Smooth muscle cell (in vitro differentiated cells): ENCODE measurements around the gene SPPL3. TPM values are rescaled to one million over a fixed set of nuclear protein-coding genes. Genes with fewer than 3 reads are reported as not detected.
"Not testable (repeated sequence)": the region's sequence is repeated elsewhere in the genome, so short reads cannot be mapped to it uniquely, and the experiment has no call there.

ENCODE experiments used
- DNase-seq: peaks from one replicate; lab custom pipeline; 2025; ENCODE audit not compliant: unreplicated experiment; lab: John Stamatoyannopoulos, UW
- H2AFZ ChIP-seq: fragments of 200-600 bp; sonication (generic); 2 replicates; pipeline ENCODE4 v1.6.0; 2016; ENCODE audit warnings: antibody characterized with exemption, low read depth, mild to moderate bottlenecking
- H3F3A ChIP-seq: fragments of 200-600 bp; sonication (generic); 2 replicates; pipeline ENCODE4 v1.6.0; 2017; ENCODE audit warnings: antibody characterized with exemption, low read depth
- H3K27ac ChIP-seq: fragments of 200-600 bp; sonication (generic); 2 replicates; pipeline ENCODE4 v1.5.1; 2016; ENCODE audit warnings: low read depth, mild to moderate bottlenecking
- H3K27me3 ChIP-seq: fragments of 200-600 bp; sonication (generic); 2 replicates; pipeline ENCODE4 v1.6.1; 2016; ENCODE audit warnings: low read depth, mild to moderate bottlenecking
- H3K36me3 ChIP-seq: fragments of 200-600 bp; sonication (generic); 2 replicates; pipeline ENCODE4 v1.5.1; 2016; ENCODE audit warnings: low read depth
- H3K4me1 ChIP-seq: fragments of 200-600 bp; sonication (generic); 2 replicates; pipeline ENCODE4 v1.5.1; 2016; ENCODE audit warnings: low read depth
- H3K4me2 ChIP-seq: fragments of 200-600 bp; sonication (generic); 2 replicates; pipeline ENCODE4 v1.6.0; 2016; ENCODE audit warnings: mild to moderate bottlenecking
- H3K4me3 ChIP-seq: fragments of 200-600 bp; sonication (generic); 2 replicates; pipeline ENCODE4 v1.5.1; 2016; ENCODE audit warnings: mild to moderate bottlenecking
- H3K79me2 ChIP-seq: fragments of 200-600 bp; sonication (generic); 2 replicates; pipeline ENCODE4 v1.6.0; 2016; ENCODE audit warnings: low read depth, mild to moderate bottlenecking
- H3K9ac ChIP-seq: fragments of 200-600 bp; sonication (generic); 2 replicates; pipeline ENCODE4 v1.6.0; 2016; ENCODE audit warnings: low read depth
- H3K9me3 ChIP-seq: fragments of 200-600 bp; sonication (generic); replicated peaks from 2 replicates; pipeline ENCODE4 v1.5.1; 2016; ENCODE audit warnings: low read depth
- H4K20me1 ChIP-seq: fragments of 200-600 bp; sonication (generic); 2 replicates; pipeline ENCODE4 v1.6.0; 2016; ENCODE audit warnings: low read depth
- WGBS: methylation state at CpG from one replicate; pipeline ENCODE4 v1.1.7; 2016; ENCODE audit warnings: low lambda C conversion rate; 5-methylcytosine and 5-hydroxymethylcytosine counted together
- polyA plus RNA-seq: library from polyadenylated mRNA; unstranded; fragments of >200 nt; fragmentation: Nextera tagmentation; extraction: Ambion mirVana; gene quantifications from 2 replicates; pipeline ENCODE4 v1.2.1, GENCODE V29; 2016
- total RNA-seq: library from RNA; depleted of rRNA; stranded (reverse); fragments of >200 nt; gene quantifications from 2 replicates; pipeline ENCODE4 v1.2.3, GENCODE V29; 2014
- TF ChIP-seq, protein P1 (sequence below): fragments of 200-600 bp; sonication (generic); IDR thresholded peaks from 2 replicates; pipeline ENCODE4 v1.5.1; 2017; ENCODE audit warnings: borderline replicate concordance, mild to moderate bottlenecking, antibody characterized with exemption; ENCODE audit not compliant: insufficient read depth, poor library complexity, severe bottlenecking

Gene SPPL3, protein sequence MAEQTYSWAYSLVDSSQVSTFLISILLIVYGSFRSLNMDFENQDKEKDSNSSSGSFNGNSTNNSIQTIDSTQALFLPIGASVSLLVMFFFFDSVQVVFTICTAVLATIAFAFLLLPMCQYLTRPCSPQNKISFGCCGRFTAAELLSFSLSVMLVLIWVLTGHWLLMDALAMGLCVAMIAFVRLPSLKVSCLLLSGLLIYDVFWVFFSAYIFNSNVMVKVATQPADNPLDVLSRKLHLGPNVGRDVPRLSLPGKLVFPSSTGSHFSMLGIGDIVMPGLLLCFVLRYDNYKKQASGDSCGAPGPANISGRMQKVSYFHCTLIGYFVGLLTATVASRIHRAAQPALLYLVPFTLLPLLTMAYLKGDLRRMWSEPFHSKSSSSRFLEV
- total RNA-seq (14.7 and 27.0 TPM in 2 replicates), polyA plus RNA-seq (22.5 and 41.1 TPM in 2 replicates)

DNA sequence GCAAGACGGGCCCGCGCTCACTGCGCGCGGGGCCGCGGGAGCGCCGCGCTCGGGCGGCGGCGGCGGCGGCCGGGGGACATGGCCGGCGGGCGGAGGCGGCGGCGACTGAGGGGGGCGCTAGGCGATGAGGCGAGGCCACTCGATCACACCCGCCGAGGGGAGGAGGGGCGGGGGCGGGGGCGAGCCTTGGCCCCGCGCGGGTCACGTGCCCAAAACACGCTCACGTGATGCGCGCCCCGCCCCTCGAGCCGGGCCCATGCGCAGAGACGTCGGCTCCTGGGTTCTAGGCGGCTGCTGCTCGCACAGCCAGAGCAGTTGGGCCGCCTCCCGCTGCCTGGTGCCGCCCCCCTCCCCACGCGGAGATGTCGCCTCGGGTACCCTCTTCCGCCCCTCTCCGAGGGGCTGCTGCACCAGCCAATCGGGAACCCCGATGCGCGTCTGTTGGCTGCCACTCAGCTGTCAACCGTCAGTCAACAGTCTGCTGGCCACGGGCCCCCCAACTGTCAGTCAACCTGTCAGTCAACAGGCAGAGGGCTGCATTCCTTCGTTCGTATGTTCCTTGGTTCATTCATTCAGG, at the start of gene SPPL3:
Gene SPPL3, minus strand, starts transcription at position 162 of the 577 bp plus-strand sequence. CDS start 491 bp downstream, outside the sequence.
- Histone ChIP-seq H3K27me3 (no peaks in the 10 kb centered on the region), H3K4me1 (peaks cover 10% of the 10 kb centered on the region), H3K79me2 (peaks cover 44% of the 10 kb centered on the region), H3K36me3 (no peaks in the 10 kb centered on the region), H2AFZ (peak within 1 kb of the TSS; percentile 98), H3K27ac (no peak within 1 kb of the TSS), H3F3A (peaks cover 9% of the 10 kb centered on the region), H3K9ac (peak within 1 kb of the TSS; percentile 78), H3K4me3 (peak within 1 kb of the TSS; percentile 96), H3K4me2 (peak within 1 kb of the TSS; percentile 97), H4K20me1 (peaks cover 41% of the 10 kb centered on the region), H3K9me3 (no peaks in the 10 kb centered on the region)
- TF ChIP-seq, protein P1, sequence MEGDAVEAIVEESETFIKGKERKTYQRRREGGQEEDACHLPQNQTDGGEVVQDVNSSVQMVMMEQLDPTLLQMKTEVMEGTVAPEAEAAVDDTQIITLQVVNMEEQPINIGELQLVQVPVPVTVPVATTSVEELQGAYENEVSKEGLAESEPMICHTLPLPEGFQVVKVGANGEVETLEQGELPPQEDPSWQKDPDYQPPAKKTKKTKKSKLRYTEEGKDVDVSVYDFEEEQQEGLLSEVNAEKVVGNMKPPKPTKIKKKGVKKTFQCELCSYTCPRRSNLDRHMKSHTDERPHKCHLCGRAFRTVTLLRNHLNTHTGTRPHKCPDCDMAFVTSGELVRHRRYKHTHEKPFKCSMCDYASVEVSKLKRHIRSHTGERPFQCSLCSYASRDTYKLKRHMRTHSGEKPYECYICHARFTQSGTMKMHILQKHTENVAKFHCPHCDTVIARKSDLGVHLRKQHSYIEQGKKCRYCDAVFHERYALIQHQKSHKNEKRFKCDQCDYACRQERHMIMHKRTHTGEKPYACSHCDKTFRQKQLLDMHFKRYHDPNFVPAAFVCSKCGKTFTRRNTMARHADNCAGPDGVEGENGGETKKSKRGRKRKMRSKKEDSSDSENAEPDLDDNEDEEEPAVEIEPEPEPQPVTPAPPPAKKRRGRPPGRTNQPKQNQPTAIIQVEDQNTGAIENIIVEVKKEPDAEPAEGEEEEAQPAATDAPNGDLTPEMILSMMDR: no peak
- 2% methylated on average over 21 of the region's 66 CpGs for WGBS
- DNase-seq: peak; percentile 77

DNA sequence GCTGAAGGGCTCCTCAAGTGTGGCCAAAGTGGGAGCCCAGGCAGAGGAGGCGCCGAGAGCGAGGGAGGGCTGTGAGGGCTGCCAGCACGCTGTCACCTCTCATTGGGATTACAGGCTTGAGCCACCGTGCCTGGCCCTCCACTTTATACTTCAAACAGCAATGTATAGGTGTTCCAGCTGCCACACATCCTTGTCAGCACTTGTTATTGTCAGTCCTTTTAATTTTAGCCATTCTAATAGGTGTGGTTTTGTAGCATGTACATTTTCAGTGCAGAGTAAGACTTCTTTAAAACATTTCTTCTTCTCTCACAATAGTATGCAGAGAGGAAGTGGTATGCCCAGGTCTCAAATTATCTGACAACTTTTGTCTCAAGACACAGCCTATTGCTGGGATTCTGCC, 46.6 kb upstream of the SPPL3 start:
- Histone ChIP-seq H3K9ac (no peak overlapping the region), H3K4me3 (no peak overlapping the region), H3F3A (no peaks in the 10 kb centered on the region), H3K79me2 (no peaks in the 10 kb centered on the region), H3K9me3 (no peaks in the 10 kb centered on the region), H3K4me2 (no peak overlapping the region), H3K27ac (no peak overlapping the region), H3K4me1 (no peaks in the 10 kb centered on the region), H2AFZ (no peak overlapping the region), H3K36me3 (no peaks in the 10 kb centered on the region), H4K20me1 (no peaks in the 10 kb centered on the region), H3K27me3 (no peaks in the 10 kb centered on the region)
- TF ChIP-seq, protein P1: no peak
- WGBS: 100% methylated on average over 5 of the region's 5 CpGs
- DNase-seq: no peak

DNA sequence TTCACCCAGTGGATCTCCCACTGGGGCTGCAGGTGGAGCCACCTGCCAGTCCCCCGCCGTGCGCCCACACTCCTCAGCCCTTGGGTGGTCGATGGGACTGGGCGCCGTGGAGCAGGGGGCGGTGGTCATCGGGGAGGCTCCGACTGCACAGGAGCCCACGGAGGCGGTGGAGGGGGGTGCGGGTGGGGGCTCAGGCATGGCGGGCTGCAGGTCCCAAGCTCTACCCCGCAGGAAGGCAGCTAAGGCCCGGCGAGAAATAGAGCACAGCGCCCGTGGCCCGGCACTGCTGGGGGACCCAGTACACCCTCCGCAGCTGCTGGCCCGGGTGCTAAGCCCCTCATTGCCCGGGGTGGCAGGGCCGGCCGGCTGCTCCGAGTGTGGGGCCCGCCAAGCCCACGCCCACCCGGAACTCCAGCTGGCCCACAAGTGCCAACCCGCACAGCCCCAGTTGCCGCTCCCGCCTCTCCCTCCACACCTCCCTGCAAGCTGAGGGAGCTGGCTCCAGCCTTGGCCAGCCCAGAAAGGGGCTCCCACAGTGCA, 46.2 kb upstream of the SPPL3 start:
- not testable (repeated sequence) for H3K27me3 ChIP-seq, H3K9ac ChIP-seq, H3K79me2 ChIP-seq, H3K4me1 ChIP-seq, H2AFZ ChIP-seq, H3F3A ChIP-seq, H3K36me3 ChIP-seq, H3K4me2 ChIP-seq, H4K20me1 ChIP-seq, DNase-seq, H3K9me3 ChIP-seq, H3K27ac ChIP-seq, H3K4me3 ChIP-seq
- WGBS: over 99% methylated on average over 14 of the region's 31 CpGs

DNA sequence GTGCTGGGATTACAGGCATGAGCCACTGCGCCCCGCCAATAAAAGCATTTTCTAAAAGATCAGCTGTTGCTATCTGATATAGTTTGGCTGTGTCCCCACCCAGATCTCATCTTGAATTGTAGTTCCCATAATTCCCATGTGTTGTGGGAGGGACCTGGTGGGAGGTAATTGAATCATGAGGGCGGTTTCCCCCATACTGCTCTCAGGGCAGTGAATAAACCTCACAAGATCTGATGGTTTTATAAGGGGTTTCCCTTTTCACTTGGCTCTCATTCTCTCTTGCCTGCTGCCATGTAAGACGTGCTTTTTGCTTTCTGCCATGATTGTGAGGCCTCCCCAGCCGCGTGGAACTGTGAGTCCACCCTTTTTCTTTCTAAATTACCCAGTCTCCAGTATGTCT, 41.4 kb upstream of the SPPL3 start:
- not testable (repeated sequence) for H3K4me1 ChIP-seq, H4K20me1 ChIP-seq

More for the DNA sequence above, 41.4 kb upstream of the SPPL3 start:
- H3K4me3 ChIP-seq, DNase-seq, H3F3A ChIP-seq, H3K27ac ChIP-seq, H3K36me3 ChIP-seq, H3K27me3 ChIP-seq, H3K9ac ChIP-seq, H2AFZ ChIP-seq, H3K9me3 ChIP-seq, H3K4me2 ChIP-seq, H3K79me2 ChIP-seq: not testable (repeated sequence)
- WGBS: 95% methylated on average over 6 of the region's 6 CpGs
